Upper lobe of left lung (tissue), 4 donors: ENCODE measurements around the gene MUC6.

Source experiments
- POLR2AphosphoS5 ChIP-seq, 2 donors: sonication (generic); formaldehyde crosslinking; IDR thresholded peaks; one replicate each; pipeline ENCODE4 v1.5.1; 2017; ENCODE audit warnings: antibody characterized with exemption in 2 of 2
- TF ChIP-seq, protein P1 (sequence below), 6 experiments: fragments of 450-650 bp in 4 of 6; fragments of 200-600 bp in 2 of 6; sonication (generic) in 2 of 6; IDR thresholded peaks; one replicate each; pipeline ENCODE4 v1.5.1; 2016 to 2019; ENCODE audit warnings: antibody characterized with exemption in 6 of 6

DNA sequence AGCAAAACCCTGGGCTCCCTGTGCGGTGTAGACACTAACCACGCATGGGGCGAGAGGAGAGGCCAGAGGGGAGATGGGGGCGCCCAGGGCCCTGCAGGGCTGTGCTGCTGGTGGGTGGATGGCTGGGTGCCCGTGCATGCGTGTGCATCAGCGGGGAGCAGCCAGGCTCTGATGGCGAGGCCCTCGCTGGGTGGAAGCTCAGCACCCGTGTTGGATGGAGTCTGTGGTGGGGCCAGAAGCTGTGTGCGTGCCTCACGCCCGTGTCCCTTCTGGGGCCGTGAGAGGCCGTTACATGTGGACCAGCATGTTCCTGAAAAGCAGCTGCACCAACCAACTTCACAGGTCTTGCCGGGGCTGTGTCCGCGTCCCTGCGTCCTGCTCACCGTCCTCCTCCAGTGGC lies 33.4 kb downstream of the MUC6 start:
- TF ChIP-seq, protein P1, sequence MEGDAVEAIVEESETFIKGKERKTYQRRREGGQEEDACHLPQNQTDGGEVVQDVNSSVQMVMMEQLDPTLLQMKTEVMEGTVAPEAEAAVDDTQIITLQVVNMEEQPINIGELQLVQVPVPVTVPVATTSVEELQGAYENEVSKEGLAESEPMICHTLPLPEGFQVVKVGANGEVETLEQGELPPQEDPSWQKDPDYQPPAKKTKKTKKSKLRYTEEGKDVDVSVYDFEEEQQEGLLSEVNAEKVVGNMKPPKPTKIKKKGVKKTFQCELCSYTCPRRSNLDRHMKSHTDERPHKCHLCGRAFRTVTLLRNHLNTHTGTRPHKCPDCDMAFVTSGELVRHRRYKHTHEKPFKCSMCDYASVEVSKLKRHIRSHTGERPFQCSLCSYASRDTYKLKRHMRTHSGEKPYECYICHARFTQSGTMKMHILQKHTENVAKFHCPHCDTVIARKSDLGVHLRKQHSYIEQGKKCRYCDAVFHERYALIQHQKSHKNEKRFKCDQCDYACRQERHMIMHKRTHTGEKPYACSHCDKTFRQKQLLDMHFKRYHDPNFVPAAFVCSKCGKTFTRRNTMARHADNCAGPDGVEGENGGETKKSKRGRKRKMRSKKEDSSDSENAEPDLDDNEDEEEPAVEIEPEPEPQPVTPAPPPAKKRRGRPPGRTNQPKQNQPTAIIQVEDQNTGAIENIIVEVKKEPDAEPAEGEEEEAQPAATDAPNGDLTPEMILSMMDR (IDR thresholded peaks at IDR 0.05), result no peak
- no peak for TF ChIP-seq POLR2AphosphoS5 (IDR thresholded peaks at IDR 0.05)
